HepG2 (cell line): ENCODE results near the gene NAGS. TPM values are rescaled to one million over a fixed set of nuclear protein-coding genes. Genes with fewer than 3 reads are reported as not detected.

Experiments used
- ATF4 ChIP-seq, 2 experiments: fragments of 450-650 bp in 1 of 2; sonication (generic) in 1 of 2; formaldehyde crosslinking; IDR thresholded peaks; 2 replicates each; pipeline versions ENCODE4 v1.5.0 to v1.8.0; 2020 to 2022; ENCODE audit warnings: mild to moderate bottlenecking in 1 of 2, missing genetic modification reagents in 1 of 2
- ATF6 ChIP-seq: sonication (generic); formaldehyde crosslinking; conservative IDR thresholded peaks from 2 replicates; pipeline ENCODE4 v1.4.0; 2020; ENCODE audit warnings: missing genetic modification reagents
- HOXA5 ChIP-seq: sonication (generic); formaldehyde crosslinking; IDR thresholded peaks from 2 replicates; pipeline ENCODE4 v1.4.0; 2020; ENCODE audit warnings: missing genetic modification reagents
- KLF16 ChIP-seq, 2 experiments: sonication (generic) in 1 of 2; formaldehyde crosslinking in 1 of 2; IDR thresholded peaks; 2 replicates each; pipeline versions ENCODE4 v1.6.1 to v1.8.0; 2016 to 2023; ENCODE audit warnings: missing genetic modification reagents in 2 of 2, missing compliant biosample characterization in 1 of 2
- MBNL3 ChIP-seq: fragments of 250-450 bp; sonication (Bioruptor Pico); conservative IDR thresholded peaks from 2 replicates; pipeline ENCODE4 v1.8.0; 2022; ENCODE audit warnings: mild to moderate bottlenecking, inconsistent platforms
- PATZ1 ChIP-seq: sonication (generic); formaldehyde crosslinking; IDR thresholded peaks from 2 replicates; pipeline ENCODE4 v1.4.0; 2020; ENCODE audit warnings: missing genetic modification reagents
- POLR2G ChIP-seq: fragments of 200-400 bp; formaldehyde crosslinking; IDR thresholded peaks from 2 replicates; pipeline ENCODE4 v1.6.1; 2018; ENCODE audit warnings: mild to moderate bottlenecking, low read depth, low read length, moderate library complexity
- SP5 ChIP-seq: IDR thresholded peaks from 2 replicates; pipeline ENCODE4 v1.6.1; 2016; ENCODE audit warnings: low read depth, borderline replicate concordance
- SRY ChIP-seq: sonication (generic); formaldehyde crosslinking; IDR thresholded peaks from 2 replicates; pipeline ENCODE4 v1.8.0; 2022; ENCODE audit warnings: mild to moderate bottlenecking, missing genetic modification reagents
- ZFP36L2 ChIP-seq: sonication (generic); formaldehyde crosslinking; IDR thresholded peaks from 2 replicates; pipeline ENCODE4 v1.4.0; 2020; ENCODE audit warnings: missing genetic modification reagents
- ZMAT5 ChIP-seq: sonication (generic); formaldehyde crosslinking; IDR thresholded peaks from 2 replicates; pipeline ENCODE4 v1.5.0; 2020; ENCODE audit warnings: mild to moderate bottlenecking, low read depth, missing genetic modification reagents, borderline replicate concordance
- ZNF276 ChIP-seq: sonication (generic); formaldehyde crosslinking; IDR thresholded peaks from 2 replicates; pipeline ENCODE4 v1.4.0; 2020; ENCODE audit warnings: mild to moderate bottlenecking, low read depth, missing genetic modification reagents
- ZNF782 ChIP-seq: sonication (generic); formaldehyde crosslinking; IDR thresholded peaks from 2 replicates; pipeline ENCODE4 v1.4.0; 2020; ENCODE audit warnings: missing genetic modification reagents, mild to moderate bottlenecking, borderline replicate concordance
- ZNF883 ChIP-seq: sonication (generic); formaldehyde crosslinking; IDR thresholded peaks from 2 replicates; pipeline ENCODE4 v1.5.1; 2020; ENCODE audit warnings: mild to moderate bottlenecking, missing genetic modification reagents; ENCODE audit errors: not compliant biosample characterization
- polyA plus RNA-seq, 8 experiments: library from polyadenylated mRNA; depleted of rRNA in 3 of 8; stranded (reverse) in 7 of 8; unstranded in 1 of 8; fragments of >200 nt; fragmentation: Illumina TruSeq in 4 of 8; extraction: Trizol in 4 of 8; gene quantifications; 2 replicates each; pipeline versions ENCODE4 v1.2.1 to v1.2.3, GENCODE V29; 2011 to 2016; ENCODE audit warnings: low read depth in 4 of 8, missing spikeins in 1 of 8, mixed read lengths in 1 of 8; ENCODE audit not compliant: insufficient read depth in 1 of 8
- total RNA-seq, 5 experiments: library from RNA; depleted of rRNA; stranded (reverse); fragments of >200 nt; fragmentation: Illumina TruSeq; extraction: Trizol; gene quantifications; 2 replicates each; pipeline ENCODE4 v1.2.3, GENCODE V29; 2016; ENCODE audit warnings: low read depth in 1 of 5

The NAGS gene
- total and polyA plus RNA-seq, 2 of the 13 experiments (the other 11 are each of a cell fraction or from before 2014, with no cell fraction given) = 4.3 to 5.1 TPM

- TF ChIP-seq ZNF276 (CRISPR knock-in tag) (no peak; the same call in 1 of the 2 replicates), KLF16 (CRISPR knock-in tag; IDR thresholded peaks at IDR 0.05) (peak in 1 of 2 experiments; percentile 15; a peak in 2 of 4 replicates), ZFP36L2 (no peak), POLR2G (peak; percentile 44; the same call in 1 of the 2 replicates), HOXA5 (CRISPR knock-in tag) (0 out of 2 replicates have a peak, but pooled peaks have one; percentile 17), ATF4 (CRISPR knock-in tag; IDR thresholded peaks at IDR 0.05) (peak in 1 of 2 experiments; percentile 47; a peak in 2 of 4 replicates), ATF6 (CRISPR knock-in tag) (no peak), ZNF782 (CRISPR knock-in tag) (peak; percentile 32; the same call in 1 of the 2 replicates), SP5 (CRISPR knock-in tag) (peak; percentile 69), SRY (no peak; the same call in 1 of the 2 replicates), ZNF883 (peak; percentile 6), PATZ1 (CRISPR knock-in tag) (peak; percentile 89), MBNL3 (CRISPR knock-in tag) (no peak), ZMAT5 (CRISPR knock-in tag) (no peak)
Observed at GRCh38 chr17:44004077-44004760, at the start of gene NAGS (continued).
